ENCODE data around the gene TCERG1L. TPM values are rescaled to one million over a fixed set of nuclear protein-coding genes. Genes with fewer than 3 reads are reported as not detected.

The TCERG1L gene
- total RNA-seq, 1 experiment from 2014 or later: 0.27 TPM

DNA sequence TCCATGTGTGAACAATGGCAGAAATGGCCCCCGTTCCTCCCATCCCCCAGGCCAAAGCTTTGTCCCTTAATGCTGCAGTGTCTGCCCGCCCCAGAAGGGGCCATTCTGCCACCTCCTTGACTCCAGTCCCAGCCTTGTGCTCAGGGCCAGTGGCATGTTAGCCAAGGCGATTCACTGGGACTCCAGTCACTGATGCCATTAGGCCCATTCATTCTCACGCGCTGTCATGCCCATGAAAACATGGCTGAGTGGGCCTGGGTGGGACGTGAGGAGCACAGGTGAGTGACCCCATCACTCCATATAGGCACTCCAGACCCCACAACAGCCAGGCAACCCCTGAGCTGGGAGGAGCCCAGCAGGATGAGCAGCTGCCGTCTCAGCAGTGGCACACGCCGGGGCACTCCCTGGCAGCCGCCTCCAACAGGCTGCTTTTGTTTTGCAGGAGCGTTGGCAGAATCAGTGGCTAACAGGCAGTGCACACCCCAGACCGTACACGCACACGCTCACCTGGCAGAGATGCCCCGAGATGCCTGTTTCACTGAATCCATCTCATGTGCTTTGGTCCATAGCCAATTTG is 79.5 kb downstream of the TCERG1L start:
- no peak for DNase-seq (ENCODE audit: extremely low read depth, low read depth)

DNA sequence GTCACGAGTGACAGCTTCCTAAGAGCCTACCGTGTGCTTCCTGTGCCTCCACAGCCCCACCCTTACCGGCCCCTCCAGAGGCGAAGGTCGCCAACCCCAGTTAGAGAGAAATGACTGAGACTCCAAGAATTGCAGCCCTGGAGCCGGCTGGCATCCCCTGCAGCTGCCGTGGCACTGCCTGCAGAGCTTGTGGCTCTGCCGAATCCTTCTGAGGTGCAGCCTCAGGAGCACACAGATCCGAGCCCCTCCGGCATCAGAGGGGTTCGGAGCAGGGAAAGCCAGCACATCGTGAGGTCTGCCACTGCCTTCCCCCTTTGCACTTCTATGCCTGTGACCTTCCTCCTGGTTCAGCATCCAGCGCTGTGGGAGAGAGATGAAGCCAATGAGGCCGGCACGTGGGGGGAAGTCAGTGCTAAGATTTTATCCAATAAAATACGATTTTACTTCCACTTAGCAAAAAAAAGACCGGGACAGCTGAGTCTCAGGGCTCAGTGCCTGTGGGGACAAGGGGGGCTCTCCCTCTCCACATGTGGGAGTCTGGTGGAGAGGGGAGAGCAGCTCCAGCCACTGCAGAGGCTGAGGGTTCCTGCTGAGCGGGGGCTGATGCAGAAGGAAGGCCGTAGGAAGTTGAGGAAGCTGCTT is 80.1 kb downstream of the TCERG1L start:
- no peak for DNase-seq (ENCODE audit: extremely low read depth, low read depth)

DNA sequence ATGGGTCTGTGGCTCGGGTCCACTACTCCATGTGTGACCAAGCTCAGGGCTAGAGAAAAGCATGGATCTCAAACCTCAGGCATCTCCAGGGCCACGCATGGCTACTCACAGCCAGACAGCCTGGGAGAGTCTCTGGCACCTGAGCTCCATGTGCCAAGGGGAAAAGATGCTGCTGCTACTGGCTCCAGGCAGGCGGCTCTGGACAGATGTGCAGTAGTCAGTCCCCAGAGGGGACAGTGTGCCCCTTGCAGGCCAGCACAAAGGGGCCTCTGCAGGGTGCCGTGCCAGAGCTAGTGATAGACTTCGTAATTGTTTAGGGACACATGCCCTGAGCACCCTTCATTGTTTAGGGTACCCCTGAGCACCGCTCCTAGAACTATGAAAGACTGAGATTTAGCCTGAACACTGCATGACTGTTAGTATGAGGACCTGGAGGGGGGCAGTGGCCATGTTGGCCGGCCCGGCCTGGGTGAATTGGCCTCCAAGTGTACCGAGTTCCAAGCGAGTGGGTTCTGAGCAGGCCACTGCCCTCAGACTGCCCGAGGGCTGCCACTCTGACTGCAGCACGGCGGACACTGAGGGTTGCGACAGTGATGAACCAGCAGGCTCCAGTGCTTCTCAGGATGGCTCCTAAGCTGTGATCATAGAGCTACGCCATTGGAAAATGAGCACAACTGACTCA is 80.7 kb downstream of the TCERG1L start:
- DNase-seq (ENCODE audit: extremely low read depth, low read depth): no peak

DNA sequence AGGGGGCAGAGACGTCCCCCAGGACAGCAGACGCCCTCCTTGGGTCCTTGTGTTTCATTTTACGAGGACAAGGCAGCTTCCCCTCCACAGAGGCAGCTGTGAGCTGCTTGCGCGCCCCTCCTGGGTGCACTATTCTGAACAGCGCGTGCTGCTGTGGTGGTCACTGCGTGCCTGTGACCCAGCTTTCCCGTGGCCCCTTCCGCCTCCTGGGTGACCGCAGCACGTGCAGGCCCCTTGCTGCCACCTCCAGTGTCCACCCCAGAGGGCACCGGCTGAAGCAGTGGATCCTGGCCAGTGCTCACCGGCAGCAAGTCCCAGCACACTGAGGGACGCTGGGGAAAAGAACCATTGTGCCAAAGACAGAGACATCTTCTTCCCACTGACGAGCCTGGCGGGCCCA is 81.4 kb downstream of the TCERG1L start:
- DNase-seq (ENCODE audit: extremely low read depth, low read depth): no peak

DNA sequence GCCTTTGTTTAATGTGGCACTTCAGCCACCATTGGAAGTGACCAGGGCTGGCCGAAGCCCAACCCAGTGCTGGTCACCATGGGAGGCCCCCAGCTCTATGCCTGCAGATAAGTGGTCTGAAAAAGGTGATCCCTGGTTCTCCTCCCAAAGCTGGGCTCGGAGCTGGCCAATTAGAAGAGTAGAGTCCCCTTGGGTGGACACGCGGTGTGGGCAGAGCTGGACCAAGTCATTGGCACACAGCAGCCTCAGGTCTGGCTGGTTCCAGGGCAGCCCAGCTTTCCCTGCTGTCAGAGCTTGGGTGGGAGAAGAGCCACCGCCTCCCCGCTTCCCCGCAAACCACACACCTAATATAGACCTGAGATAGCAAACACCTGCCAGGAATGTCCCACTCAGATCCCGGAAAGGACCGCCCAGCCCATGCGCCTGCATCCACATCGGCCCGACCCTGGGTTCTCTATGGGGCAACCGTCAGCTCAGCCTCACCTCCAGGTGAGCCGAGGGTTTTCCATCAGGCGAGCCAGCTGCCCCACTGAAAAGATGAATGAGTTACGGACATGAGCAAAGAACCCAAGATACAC is 84.3 kb downstream of the TCERG1L start:
- no peak for DNase-seq (ENCODE audit: extremely low read depth, low read depth)

DNA sequence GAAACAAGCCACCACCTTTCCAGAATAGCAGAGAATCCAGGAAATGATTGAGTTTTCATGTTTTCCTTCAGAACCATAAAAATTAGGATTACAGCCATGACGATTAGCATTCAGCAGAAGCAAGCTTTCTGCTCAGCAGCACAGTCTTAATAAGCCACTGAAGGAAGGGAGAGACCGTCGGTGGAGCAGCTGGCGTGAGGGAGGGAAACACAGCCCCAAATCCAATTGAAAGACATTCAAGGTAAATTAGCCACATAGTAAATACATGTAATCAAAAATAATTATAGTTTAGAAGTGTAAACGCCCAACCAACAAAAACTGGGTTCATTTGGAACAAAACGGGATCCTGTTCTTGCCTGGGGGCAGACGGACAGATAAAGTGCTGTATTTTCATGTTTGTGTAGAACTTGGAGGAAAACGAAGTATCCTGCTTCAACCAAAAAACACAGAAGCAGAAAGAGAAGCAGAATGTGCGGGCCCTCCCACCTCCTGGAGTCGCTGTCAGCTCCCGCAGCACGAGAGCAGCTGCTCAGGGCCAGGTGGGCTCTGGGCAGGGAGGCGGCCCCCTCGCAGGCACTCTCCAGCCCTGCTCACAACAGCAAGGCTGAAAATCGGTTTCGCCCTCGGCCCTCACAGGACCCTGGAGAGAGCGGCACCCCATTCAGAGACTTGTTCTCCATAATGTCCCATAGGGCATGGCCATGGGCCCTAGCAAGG is 84.9 kb downstream of the TCERG1L start:
- no peak for DNase-seq (ENCODE audit: extremely low read depth, low read depth)

DNA sequence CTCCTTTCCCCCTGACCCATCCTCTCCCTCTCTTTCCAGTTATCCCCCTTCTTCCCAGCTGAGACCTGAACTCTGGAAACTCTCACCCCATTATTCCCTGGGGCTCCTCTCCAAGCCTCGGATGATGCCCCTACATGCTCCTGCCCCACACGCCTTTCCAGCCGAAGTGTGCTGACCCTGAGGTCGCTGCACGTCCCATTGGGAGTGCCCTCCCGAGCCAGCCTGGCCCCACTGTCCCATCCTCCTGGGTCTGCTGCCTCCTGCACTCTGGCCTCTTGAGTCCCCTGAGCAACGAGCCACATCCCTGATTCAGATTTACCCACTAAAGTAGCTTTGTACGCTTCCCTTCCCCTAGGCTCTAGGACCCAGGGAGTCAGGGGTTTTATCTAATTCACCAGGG is 87.4 kb downstream of the TCERG1L start:
- no peak for DNase-seq (ENCODE audit: extremely low read depth, low read depth)

DNA sequence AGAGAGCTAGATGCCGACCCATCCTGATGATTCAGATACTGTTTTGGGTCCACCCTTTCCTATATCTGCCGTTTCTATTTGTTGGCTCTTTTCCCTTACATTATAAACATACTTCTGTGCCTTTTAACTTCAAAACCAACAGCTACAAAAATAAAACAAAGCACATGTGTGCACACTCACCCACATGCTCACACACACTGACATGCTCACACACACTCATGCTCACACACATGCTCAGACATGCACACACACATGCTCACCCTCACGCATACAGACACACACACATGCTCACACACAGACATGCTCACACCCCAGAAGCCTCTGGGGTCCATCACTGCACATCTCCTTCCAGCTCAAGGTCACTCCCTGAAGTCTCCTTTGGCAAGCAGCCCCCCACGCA is 88.1 kb downstream of the TCERG1L start:
- no peak for DNase-seq (ENCODE audit: extremely low read depth, low read depth)

DNA sequence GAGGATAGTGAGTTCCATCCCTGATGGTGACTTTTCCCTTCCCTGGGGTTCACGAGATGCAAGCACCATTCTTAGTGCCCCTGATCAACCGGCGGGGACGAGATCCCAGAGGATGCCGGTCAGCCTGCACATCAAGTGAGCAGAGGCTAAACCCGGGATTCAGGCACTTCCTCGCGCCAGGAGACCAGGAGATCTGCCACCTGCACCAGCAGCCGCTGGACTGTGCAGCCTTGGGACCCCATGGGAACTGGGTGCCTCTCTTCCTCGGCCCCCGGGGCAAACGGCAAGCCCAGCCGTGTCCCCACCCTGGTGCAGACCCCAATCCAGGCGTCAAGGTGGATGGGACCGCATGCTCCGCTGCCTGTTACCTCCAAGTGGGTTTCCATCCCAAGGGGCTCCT is 88.5 kb downstream of the TCERG1L start:
- no peak for DNase-seq (ENCODE audit: extremely low read depth, low read depth)

DNA sequence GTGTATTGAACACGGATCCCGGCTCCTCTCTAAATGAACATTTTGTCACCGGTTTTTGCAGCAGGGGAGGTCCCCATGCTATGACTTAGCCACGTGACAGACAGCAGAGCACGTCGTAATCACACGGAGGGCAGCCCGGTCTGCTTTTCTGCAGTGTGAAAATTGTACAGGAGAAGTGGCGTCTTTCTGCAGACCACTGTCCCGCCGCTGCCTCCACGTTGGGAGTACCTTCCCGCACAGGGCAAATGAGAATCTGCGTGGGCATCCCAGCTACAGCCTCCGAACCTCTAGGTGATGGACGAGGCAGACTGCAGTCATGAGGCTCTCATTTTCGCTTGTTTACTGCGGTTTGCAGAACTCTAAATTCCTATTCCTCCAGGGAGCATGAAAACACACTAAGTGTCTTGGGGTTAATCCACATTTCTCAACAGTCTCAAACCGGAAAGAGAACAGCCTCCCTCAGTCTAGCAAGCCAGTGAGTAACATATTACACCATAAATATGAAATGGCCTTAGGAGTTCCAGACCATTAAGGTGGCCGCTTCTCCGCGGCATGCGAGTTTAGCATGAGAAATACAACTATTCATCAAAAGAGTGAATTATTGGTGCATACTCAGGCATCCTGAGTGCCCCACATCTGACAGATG is 89.8 kb downstream of the TCERG1L start:
- no peak for DNase-seq (ENCODE audit: extremely low read depth, low read depth)

DNA sequence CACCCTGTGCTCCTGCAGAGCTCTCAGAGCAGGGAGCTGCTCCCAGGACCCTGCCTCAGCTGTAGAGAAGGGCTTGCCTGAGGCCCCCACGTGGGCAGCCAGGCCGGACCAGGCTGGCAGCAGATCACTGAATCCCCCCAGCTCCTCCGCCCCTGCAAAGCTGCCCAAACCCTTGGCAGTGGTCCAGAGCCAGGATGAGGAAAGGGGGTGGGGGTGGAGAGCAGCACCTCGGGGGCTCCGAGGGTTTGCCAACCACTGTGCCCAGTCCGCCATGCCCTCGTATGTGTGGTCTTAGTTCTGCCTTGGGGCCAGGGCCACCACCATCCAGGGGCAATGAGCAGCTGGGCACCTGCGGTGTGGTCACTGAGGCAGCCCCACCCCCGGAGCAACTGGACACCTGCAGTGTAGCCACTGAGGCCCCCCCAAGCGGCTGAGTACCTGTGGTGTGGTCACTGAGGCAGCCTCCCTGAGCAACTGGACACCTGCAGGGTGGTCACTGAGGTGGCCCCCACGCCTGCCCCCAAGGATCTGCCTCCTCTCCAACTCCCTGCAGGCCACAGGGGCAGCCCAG is 90.8 kb downstream of the TCERG1L start:
- DNase-seq (ENCODE audit: extremely low read depth, low read depth): no peak

DNA sequence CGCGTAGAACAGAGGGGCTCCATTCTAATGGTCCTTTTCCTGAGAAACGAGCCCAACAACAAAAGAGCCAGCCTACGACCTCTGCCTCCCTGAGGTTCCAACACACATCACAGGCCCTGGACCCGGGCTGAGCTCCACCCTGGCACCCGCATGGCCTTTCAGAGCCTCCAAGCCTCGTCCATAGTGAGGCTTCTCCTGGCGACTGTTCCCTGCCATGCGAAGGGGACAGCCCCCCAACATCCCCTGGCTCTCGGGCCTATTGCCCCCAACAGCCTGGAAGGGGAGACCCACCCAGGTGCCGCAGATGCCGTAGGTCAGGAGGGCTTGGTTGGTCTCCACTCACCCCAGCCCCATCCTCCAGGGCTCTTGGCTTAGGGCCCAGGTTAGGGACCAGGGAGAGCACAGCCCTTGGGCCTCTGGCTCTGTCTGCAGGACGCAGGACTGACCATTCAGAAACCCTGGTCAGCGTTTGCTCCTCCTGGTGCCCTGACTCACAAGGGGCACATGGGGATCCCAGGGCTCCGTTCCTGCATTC is 91.5 kb downstream of the TCERG1L start:
- no peak for DNase-seq (ENCODE audit: extremely low read depth, low read depth)

DNA sequence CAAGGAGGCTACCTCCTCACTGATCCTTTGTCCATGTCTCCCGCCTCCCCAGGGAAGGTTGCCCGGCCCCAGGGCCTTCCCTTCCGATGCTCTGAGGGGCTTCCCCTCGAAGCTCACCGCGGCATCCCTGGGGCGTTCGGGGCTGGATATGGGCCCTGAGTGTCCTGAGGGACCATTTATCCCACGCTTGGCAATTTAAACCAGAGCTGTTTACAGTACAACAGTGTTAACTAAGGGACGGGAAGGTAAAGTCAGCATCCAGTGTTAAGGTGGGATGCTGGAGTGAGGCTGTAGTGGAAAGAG is 92.0 kb downstream of the TCERG1L start:
- DNase-seq (ENCODE audit: extremely low read depth, low read depth): no peak

DNA sequence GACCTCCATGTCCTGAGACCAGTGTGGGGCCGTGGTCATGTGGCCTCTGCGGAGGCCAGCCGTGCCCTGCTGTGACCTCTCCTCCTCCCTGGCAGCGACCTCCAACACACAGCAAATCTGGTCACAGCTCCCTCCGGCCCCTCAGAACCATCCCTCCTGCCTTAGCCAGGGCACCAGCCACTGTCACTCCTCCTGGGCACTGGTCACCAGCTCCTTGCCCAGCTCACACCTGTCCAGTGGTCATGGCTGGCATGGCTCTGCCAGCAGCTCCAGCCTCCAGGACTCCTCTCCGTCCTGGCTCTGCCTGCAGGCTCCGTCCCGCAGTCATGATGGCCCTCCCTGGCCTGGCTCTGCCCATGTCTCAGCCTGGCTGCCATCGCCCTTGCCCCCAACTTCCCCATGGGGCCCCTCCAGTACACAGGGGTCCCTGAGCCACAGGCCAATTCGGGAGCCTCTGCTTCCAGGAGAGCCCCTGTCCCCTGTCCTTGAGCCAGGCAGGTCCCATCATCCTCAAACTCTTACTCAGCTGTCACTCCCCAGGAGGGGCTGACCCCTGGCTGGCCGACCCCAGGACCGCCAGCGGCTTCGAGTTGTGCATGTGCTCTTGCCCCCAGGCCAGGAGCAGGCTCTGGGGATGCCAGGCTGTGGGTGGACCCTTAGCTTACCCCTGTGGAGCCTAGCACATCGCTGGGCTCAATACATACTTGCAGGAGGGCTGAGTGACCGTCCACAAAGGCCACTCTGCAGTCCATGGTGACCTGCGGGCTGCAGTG is 92.5 kb downstream of the TCERG1L start:
- DNase-seq (ENCODE audit: extremely low read depth, low read depth): no peak

DNA sequence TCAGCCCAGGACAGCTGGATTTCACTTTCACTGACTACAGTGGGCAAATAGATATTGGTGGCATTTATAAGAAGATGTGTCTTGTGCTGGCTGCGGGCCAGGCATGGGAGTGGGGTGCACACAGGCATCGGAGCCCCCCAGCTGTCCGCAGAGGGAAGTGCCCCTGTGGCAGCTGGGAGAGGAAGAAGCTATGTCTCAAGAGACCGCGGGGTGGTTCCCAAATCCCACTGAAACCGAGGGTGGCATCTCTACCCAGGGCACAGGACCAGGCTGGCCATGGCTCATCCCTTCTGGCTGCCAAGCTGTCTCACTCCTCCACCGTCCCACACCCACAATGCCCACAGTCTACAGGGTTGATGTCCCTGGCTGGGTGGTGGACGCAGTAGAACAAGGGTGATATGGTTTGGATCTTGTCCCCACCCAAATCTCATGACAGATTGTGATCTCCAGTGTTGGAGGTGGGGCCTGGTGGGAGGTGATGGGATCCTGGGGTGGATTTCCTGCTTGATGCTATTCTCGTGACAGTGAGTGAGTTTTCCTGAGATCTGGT is 94.8 kb downstream of the TCERG1L start:
- DNase-seq (ENCODE audit: extremely low read depth, low read depth): no peak

DNA sequence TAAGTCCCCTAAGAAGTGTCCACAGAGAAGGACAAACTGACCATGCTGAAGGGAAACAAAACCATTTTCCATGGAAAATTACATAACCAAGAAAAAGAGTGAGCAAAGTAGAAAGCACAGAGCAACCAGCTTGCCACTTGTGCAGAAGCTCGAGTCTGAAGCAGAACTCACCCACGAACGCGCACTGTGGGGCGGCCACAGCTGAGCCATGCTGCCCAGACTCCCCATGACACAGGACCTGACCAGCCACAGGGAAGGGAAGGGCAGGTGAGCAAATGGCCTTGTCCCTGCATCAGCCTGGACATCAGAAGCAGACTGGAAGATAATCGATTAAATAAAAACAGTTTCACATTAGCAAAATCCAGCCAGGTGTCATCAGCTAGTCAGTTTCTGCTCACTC is 95.7 kb downstream of the TCERG1L start:
- no peak for DNase-seq (ENCODE audit: extremely low read depth, low read depth)

DNA sequence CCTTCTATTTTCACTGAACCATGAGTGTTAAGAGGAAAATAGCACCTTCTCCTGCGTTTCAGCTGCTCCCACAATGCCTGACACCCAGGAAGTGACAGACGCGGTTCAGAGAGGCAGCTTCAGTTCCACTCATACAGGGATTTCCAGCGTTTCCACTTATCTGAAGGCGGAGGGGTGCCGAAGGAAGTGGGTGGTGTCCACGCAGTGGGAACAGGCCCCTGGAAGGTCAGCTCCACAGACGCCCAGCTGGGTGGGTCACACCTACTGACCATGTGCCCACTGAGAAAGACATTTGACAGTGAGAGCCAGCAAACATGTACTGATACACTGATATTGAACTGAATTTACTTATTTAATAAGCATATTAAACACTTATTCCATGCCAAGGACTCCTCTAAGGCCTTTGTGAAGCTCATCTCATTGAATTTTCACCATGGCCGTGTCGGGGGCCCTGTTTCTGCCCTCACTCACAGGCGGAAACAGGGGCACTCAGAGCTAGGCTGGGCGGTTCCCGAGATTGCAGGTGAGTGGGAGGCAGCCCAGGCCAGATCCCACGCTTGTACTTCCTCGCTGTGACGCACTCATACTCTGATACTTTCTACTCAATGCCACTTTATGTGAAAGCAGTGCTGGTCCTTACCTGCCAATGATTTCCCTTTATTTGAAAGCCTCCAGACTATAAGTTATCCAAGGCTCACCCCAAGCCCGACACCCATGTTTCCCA is 96.8 kb downstream of the TCERG1L start:
- no peak for DNase-seq (ENCODE audit: extremely low read depth, low read depth)

DNA sequence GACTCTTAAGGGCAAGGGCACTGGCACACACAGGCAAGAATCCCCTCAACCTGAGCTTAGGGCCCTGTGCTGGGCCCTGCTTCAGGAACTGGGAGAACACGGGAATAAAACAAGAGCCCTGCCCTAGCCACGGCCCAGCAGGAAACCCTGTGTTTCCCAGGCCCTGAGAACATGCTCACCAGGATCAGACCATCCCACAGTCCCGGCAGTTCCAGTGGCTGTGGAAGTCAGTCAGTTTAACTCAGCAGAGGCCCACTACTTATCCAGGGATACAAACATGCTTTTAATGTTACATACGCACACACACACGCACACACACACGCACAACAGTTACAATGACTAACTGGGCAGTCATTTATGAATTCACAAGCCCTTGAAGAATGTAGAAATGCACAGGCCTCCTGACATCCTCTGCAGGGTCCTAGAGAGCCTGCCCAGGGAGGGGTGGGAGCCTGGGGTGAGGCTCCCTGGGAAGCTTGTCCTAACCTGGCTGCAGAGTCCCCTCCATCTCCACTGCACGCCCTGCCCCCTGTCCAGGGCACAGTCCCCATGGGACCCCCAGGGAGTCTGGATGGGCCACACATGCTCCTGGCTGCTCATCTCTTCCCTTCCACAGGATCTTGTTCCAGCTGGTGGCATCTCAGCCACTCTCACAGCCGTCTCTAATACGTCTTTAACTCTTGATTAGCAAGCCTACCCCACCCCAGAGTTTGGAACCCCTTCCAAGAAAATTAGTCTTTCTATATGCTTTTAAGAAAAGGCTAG is 97.6 kb downstream of the TCERG1L start:
- DNase-seq (ENCODE audit: extremely low read depth, low read depth): no peak
